ENCODE measurements around the gene RBM34. TPM values are rescaled to one million over a fixed set of nuclear protein-coding genes. Genes with fewer than 3 reads are reported as not detected.

RBM34 gene
- total and polyA plus RNA-seq, 9 donors, result 24.5 to 62.1 (median 56.1) TPM

DNA sequence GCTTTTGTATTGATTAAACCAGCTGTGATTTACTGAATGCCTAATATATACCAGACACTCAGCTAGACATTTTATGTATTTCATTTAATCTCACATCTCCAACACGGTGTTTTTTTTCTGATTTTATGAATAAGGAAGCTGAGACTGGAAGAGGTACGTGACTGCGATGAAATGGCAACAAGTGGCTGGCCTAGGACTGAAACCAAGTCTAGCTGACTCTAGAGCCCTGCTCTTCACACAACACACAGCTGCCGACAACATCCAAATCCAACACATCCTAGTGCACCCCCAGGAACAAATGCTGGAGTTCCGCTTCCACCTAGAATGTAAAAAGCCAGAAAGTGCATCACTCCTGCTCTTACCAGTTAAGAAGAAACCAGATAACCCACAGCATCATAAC is 21.7 kb downstream of the RBM34 start:
- intact Hi-C loops (cut with DNase I), result no loop called here
- Histone ChIP-seq H3K4me1 (ENCODE audit: insufficient read depth) (no peaks in the 10 kb centered on the region), H3K36me3 (no peaks in the 10 kb centered on the region), H3K4me3 (no peak overlapping the region), H3K27ac (no peak overlapping the region), H3K27me3 (no peaks in the 10 kb centered on the region), H3K9me3 (no peaks in the 10 kb centered on the region)
- TF ChIP-seq, protein P1, sequence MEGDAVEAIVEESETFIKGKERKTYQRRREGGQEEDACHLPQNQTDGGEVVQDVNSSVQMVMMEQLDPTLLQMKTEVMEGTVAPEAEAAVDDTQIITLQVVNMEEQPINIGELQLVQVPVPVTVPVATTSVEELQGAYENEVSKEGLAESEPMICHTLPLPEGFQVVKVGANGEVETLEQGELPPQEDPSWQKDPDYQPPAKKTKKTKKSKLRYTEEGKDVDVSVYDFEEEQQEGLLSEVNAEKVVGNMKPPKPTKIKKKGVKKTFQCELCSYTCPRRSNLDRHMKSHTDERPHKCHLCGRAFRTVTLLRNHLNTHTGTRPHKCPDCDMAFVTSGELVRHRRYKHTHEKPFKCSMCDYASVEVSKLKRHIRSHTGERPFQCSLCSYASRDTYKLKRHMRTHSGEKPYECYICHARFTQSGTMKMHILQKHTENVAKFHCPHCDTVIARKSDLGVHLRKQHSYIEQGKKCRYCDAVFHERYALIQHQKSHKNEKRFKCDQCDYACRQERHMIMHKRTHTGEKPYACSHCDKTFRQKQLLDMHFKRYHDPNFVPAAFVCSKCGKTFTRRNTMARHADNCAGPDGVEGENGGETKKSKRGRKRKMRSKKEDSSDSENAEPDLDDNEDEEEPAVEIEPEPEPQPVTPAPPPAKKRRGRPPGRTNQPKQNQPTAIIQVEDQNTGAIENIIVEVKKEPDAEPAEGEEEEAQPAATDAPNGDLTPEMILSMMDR (IDR thresholded peaks at IDR 0.05), result no peak
- TF ChIP-seq EP300 (IDR thresholded peaks at IDR 0.05) (no peak), POLR2A (IDR thresholded peaks at IDR 0.05) (no peak)
- 89 to 95% (median 90%) methylated on average over 5 of the region's 5 CpGs for WGBS, 3 donors
- DNase-seq, result no peak

DNA sequence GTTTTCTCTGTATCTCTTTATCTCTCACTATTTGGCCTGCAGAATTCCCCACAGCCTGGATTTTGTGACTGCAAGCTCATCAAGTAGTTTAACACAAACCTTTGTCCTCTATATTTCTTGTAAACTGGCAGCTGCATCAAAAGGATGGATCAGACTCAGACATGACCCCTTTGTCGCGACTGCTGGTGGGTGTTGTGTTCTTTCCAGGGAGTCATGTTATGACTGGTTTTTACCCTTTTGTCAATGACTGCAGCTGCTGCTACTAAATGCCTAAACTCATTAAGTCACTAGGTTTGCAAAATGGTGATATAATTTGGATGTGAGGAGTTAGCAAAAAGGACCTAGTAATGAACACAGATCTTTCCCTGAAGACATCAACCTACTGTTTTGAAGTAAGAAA is 22.2 kb downstream of the RBM34 start:
- Histone ChIP-seq H3K4me1 (ENCODE audit: insufficient read depth) (no peaks in the 10 kb centered on the region), H3K9me3 (no peaks in the 10 kb centered on the region), H3K27me3 (no peaks in the 10 kb centered on the region), H3K4me3 (no peak overlapping the region), H3K27ac (no peak overlapping the region), H3K36me3 (no peaks in the 10 kb centered on the region)
- 15 to 48% (median 23%) methylated on average over 2 of the region's 2 CpGs for WGBS, 3 donors
- TF ChIP-seq POLR2A (IDR thresholded peaks at IDR 0.05), result no peak
- TF ChIP-seq EP300 (IDR thresholded peaks at IDR 0.05), result no peak
- TF ChIP-seq, protein P1 (IDR thresholded peaks at IDR 0.05), result no peak
- no peak for DNase-seq
- intact Hi-C loops (cut with DNase I), result no loop called here

DNA sequence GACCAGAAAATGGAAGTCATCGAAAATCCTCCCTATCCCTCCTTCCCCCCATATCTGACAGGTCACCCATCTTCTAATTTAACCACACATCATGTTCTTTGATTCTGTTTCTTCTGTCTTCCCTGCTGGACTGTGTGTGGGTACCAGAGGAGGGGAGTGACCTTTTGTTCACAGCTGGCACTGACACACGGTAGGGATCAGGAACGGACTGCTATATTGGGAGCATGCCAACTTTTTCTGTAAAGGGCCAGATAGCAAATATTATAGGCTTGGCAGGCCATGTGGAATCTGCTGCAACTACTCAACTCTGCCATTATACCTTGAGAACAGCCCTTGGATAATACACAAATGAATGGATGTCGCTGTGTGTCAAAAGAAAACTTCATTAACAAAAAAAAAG is 24.9 kb downstream of the RBM34 start:
- no peaks in the 10 kb centered on the region for H3K9me3 ChIP-seq
- H3K27ac ChIP-seq, result no peak overlapping the region
- H3K36me3 ChIP-seq, result no peaks in the 10 kb centered on the region
- no peaks in the 10 kb centered on the region for H3K27me3 ChIP-seq
- TF ChIP-seq, protein P1 (IDR thresholded peaks at IDR 0.05), result no peak
- intact Hi-C loops (cut with DNase I), result no loop called here
- WGBS, 3 donors, result 49 to 56% (median 49%) methylated on average over 4 of the region's 4 CpGs
- no peaks in the 10 kb centered on the region for H3K4me1 ChIP-seq (ENCODE audit: insufficient read depth)
- H3K4me3 ChIP-seq, result no peak overlapping the region
- no peak for DNase-seq

DNA sequence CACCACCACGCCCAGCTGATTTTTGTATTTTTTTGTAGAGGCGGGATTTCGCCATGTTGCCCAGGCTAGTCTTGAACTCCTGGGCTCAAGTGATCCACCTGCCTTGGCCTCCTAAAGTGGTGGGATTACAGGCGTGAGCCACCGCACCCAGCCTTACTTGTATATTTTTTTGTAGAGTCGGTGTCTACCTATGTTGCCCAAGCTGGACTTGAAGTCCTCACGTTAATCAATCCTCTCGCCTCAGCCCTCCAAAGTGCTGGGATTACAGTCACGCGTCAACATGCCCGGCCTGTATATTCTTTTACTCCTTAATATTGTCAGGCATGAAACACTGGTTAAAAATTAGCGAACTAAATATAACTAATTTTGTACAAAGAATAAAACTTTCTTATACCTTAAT is 26.9 kb downstream of the RBM34 start:
- WGBS, 3 donors, result 97 to 99% (median 97%) methylated on average over 12 of the region's 12 CpGs
- intact Hi-C loops (cut with DNase I), result no loop called here
- no peak for TF ChIP-seq POLR2A (IDR thresholded peaks at IDR 0.05)
- TF ChIP-seq, protein P1 (IDR thresholded peaks at IDR 0.05), result no peak
- TF ChIP-seq EP300 (IDR thresholded peaks at IDR 0.05), result no peak
- no peak for DNase-seq
- Histone ChIP-seq H3K36me3 (no peaks in the 10 kb centered on the region), H3K27me3 (no peaks in the 10 kb centered on the region), H3K9me3 (no peaks in the 10 kb centered on the region), H3K27ac (no peak overlapping the region), H3K4me1 (ENCODE audit: insufficient read depth) (no peaks in the 10 kb centered on the region), H3K4me3 (no peak overlapping the region)

DNA sequence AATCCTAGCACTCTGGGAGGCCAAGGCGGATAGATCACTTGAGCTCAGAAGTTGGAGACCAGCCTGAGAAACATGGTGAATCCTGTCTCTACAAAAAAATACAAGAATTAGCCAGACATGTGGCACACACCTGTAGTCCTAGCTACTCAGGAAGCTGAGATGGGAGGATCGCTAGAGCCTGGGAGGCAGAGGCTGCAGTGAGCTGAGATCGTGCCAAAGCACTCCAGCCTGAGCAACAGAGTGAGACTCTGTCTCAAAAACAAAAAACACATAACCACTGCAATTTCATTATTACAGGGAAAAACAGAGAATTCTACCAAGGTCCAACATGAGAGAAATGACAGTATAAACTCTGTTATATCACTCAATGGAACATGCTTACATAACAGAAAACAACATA is 28.0 kb downstream of the RBM34 start:
- Histone ChIP-seq H3K36me3 (no peaks in the 10 kb centered on the region), H3K4me1 (ENCODE audit: insufficient read depth) (no peaks in the 10 kb centered on the region), H3K4me3 (no peak overlapping the region), H3K27ac (no peak overlapping the region), H3K9me3 (no peaks in the 10 kb centered on the region), H3K27me3 (no peaks in the 10 kb centered on the region)
- DNase-seq, result no peak
- intact Hi-C loops (cut with DNase I), result no loop called here
- TF ChIP-seq EP300 (IDR thresholded peaks at IDR 0.05), result no peak
- no peak for TF ChIP-seq POLR2A (IDR thresholded peaks at IDR 0.05)
- TF ChIP-seq, protein P1 (IDR thresholded peaks at IDR 0.05), result no peak
- 80 to 92% (median 88%) methylated on average over 3 of the region's 3 CpGs for WGBS, 3 donors
